Measurements from ENCODE around the gene NEK2.

- TF ChIP-seq GATA3 (IDR thresholded peaks at IDR 0.05; ENCODE audit: low read depth, low read length) (no peak), GATA2 (IDR thresholded peaks at IDR 0.05; ENCODE audit: low read depth, low read length) (no peak)
These were observed 43.2 kb downstream of the NEK2 start for GRCh38 chr1:211632117-211632807.
